Upper lobe of right lung (tissue), 1 donor: ENCODE data around the gene PCDH12. TPM values are rescaled to one million over a fixed set of nuclear protein-coding genes. Genes with fewer than 3 reads are reported as not detected.

Experiments used
- ATAC-seq: fragments of 200-7000 bp; cut with Tn5 transposase; one replicate; pipeline ENCODE4 v1.9.1; 2020; ENCODE audit warnings: mild to moderate bottlenecking, moderate library complexity
- DNase-seq: peaks from one replicate; pipeline ENCODE4 v3.0.0-alpha.2; 2020
- H3K27ac ChIP-seq: fragments of 200-600 bp; one replicate; pipeline ENCODE4 v1.8.0; 2022
- H3K27me3 ChIP-seq: fragments of 200-600 bp; one replicate; pipeline ENCODE4 v1.8.0; 2022; ENCODE audit warnings: mild to moderate bottlenecking
- H3K36me3 ChIP-seq: fragments of 200-600 bp; one replicate; pipeline ENCODE4 v1.8.0; 2022
- H3K4me1 ChIP-seq: fragments of 200-600 bp; one replicate; pipeline ENCODE4 v1.8.0; 2022
- H3K4me3 ChIP-seq: fragments of 200-600 bp; one replicate; pipeline ENCODE4 v1.8.0; 2022; ENCODE audit warnings: mild to moderate bottlenecking
- H3K9me3 ChIP-seq: fragments of 200-600 bp; one replicate; pipeline ENCODE4 v1.8.0; 2022
- intact Hi-C: fragments of 100-400 bp; cut with DNase I; formaldehyde crosslinking; loops from one replicate; pipeline ENCODE4 v1.11.0; 2022
- total RNA-seq: library from RNA; stranded (reverse); fragmentation: NEBNext Ultra II Directional; extraction: Animal tissue kit (Norgen Biotek cat#: 25700); gene quantifications from one replicate; pipeline ENCODE4 v1.2.1, GENCODE V29; 2021
- TF ChIP-seq, protein P1 (sequence below): fragments of 200-600 bp; IDR thresholded peaks from one replicate; pipeline ENCODE4 v1.8.0; 2022; ENCODE audit warnings: antibody characterized with exemption
- donor health status: DM: no; HTN: yes; CAD: no; lungs with severe emphysema.

PCDH12 gene
- total RNA-seq, 1 donor from 2014 or later: 17.0 TPM

DNA sequence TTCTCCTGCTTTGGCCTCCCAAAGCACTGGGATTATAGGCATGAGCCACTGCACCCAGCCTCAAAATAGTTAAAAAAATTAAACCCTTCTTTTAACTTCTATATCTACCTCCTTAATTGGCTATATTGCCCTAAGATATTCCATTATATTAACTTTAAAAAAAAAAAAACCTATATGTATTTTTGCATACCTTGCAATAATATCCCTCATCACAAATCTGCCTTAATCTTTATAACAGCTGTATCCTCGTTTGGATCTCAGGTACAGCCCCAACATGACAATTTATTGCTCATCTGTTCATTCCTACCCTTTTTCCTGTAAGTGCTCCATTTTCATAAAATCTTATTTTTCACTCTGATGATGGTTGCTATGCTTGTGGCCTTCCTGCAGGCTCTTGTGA lies 42.2 kb upstream of the PCDH12 start:
- intact Hi-C loops: no loop called here
- TF ChIP-seq, protein P1, sequence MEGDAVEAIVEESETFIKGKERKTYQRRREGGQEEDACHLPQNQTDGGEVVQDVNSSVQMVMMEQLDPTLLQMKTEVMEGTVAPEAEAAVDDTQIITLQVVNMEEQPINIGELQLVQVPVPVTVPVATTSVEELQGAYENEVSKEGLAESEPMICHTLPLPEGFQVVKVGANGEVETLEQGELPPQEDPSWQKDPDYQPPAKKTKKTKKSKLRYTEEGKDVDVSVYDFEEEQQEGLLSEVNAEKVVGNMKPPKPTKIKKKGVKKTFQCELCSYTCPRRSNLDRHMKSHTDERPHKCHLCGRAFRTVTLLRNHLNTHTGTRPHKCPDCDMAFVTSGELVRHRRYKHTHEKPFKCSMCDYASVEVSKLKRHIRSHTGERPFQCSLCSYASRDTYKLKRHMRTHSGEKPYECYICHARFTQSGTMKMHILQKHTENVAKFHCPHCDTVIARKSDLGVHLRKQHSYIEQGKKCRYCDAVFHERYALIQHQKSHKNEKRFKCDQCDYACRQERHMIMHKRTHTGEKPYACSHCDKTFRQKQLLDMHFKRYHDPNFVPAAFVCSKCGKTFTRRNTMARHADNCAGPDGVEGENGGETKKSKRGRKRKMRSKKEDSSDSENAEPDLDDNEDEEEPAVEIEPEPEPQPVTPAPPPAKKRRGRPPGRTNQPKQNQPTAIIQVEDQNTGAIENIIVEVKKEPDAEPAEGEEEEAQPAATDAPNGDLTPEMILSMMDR: no peak

DNA sequence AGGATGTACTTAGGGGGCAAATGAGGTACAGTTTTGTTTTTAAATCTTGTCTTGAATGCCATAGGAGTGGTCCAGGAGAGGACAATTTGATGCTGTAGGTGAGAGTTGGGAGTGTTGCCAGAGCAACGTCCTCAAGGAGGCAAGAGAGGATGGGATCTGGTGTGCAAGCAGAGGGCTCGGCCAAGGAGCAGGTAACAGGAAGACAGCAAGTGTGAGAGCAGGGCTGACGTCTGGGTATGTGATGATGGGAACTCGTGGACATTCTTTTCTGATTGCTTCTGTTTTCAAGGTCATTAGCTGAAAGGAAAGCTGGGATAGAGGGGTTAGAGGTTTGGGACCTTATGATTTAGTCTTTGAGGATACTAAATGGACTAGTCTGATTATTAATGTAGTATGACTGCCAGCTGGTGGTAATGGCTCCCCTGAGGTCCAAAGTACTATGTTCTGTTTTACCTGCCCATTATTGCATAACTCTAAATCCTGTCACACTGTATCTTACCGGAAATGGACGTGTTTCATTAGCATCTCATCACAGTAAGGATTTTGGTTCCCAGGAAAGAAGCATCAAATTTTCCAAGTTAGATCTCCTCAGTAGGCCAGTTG lies 39.5 kb upstream of the PCDH12 start:
- H3K36me3 ChIP-seq: peaks cover 56% of the 10 kb centered on the region
- TF ChIP-seq, protein P1: no peak
- H3K9me3 ChIP-seq: no peaks in the 10 kb centered on the region
- H3K27me3 ChIP-seq: no peaks in the 10 kb centered on the region
- H3K27ac ChIP-seq: no peak overlapping the region
- H3K4me3 ChIP-seq: no peak overlapping the region
- DNase-seq (no peak), ATAC-seq (no peak)
- intact Hi-C loops: no loop called here
- no peaks in the 10 kb centered on the region for H3K4me1 ChIP-seq

More for the DNA sequence above, 42.2 kb upstream of the PCDH12 start:
- Histone ChIP-seq H3K9me3 (no peaks in the 10 kb centered on the region), H3K36me3 (peaks cover 62% of the 10 kb centered on the region), H3K27ac (no peak overlapping the region), H3K4me1 (no peaks in the 10 kb centered on the region), H3K4me3 (no peak overlapping the region), H3K27me3 (no peaks in the 10 kb centered on the region)
- no peak for DNase-seq
- no peak for ATAC-seq

DNA sequence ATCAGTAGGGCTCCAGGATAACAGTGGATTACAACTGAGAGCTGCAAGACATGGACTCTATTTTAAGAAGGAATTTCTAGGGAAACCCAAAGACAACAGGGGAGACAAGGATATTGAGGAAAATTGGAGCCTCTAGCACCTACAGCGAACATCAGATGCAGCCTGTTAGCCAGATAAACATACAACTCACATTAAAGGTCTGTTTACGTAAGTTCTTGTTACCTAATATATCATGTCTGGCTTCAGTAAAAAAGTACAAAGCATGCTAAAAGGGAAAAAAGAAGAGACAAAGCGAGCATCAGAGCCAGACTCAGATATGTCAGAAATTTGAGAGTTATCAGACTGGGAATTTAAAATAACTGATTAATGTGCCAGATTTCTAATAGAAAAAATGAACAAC lies 37.7 kb upstream of the PCDH12 start:
- TF ChIP-seq, protein P1: no peak
- Histone ChIP-seq H3K4me1 (no peaks in the 10 kb centered on the region), H3K4me3 (no peak overlapping the region), H3K27me3 (no peaks in the 10 kb centered on the region), H3K9me3 (no peaks in the 10 kb centered on the region), H3K27ac (no peak overlapping the region), H3K36me3 (peaks cover 41% of the 10 kb centered on the region)
- ATAC-seq: no peak
- no peak for DNase-seq
- intact Hi-C loops: no loop called here

DNA sequence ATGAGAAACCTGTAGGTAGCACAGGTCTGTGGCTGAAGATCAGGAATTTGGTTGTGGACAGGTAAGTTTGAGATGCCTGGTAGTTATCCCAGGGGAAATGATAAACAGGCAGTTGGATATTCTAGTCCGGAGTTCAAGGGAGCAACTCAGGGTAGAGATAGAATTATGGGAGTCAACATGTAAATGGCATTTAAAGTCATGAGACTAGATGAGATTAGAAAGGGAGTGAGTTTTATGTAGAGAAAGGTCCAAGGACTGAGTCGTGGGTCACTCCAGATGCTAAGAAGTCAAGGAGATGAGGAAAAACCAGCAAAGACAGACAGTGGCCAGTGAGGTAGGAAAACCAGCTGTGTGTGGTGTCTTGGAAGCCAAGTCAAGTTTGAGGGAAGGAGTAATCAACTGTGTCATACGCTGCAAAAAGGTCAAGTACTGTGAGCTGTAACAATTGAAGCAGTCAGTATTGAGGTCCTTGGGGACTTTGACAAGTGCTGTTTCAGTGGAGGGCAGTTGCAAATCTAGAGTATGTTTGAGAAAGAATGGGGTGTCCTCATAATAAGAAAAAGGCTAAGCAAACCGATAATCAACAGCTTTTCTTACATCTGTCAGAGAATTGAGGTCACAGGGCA lies 36.6 kb upstream of the PCDH12 start:
- no peak for ATAC-seq
- intact Hi-C loops: loop anchor here (5.0 kb wide), 1 partner anchor 148 kb away; no protein-coding TSS in a partner anchor
- Histone ChIP-seq H3K36me3 (peaks cover 40% of the 10 kb centered on the region), H3K4me1 (no peaks in the 10 kb centered on the region), H3K9me3 (no peaks in the 10 kb centered on the region), H3K27ac (no peak overlapping the region), H3K4me3 (no peak overlapping the region), H3K27me3 (no peaks in the 10 kb centered on the region)
- TF ChIP-seq, protein P1: no peak
- DNase-seq: no peak

DNA sequence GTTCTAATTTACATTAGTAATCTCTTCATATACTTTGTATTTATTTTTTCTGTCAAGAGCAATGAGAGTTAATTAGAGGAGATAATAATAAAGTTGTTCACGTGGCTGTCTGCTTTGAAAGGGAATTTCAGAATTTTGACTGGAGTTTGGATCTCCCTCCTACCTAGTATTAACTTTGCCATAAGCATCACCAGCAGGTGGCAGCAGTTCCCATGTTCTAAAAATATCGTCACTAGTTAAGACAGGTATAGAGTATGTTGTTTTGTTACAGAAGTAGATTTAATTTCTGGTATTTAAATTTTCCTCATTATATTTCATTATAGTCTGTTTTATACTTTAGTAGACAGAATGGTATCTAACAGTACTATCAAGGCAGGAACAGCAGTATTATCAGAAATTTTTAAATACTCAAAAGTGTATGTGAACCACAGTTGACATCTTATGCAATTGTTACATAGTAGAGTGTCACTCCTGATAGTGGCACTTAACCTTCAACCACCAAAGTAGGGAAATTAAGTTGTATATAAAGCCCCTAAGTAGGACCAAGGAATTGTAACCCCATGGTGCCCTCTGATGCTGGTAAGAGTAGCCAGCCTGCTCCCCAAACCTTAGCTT lies 34.5 kb upstream of the PCDH12 start:
- intact Hi-C loops: loop anchor here (5.0 kb wide), 1 partner anchor 150 kb away; no protein-coding TSS in a partner anchor
- ATAC-seq: peak; percentile 81
- peaks cover 57% of the 10 kb centered on the region for H3K36me3 ChIP-seq

More for the DNA sequence above, 34.5 kb upstream of the PCDH12 start:
- Histone ChIP-seq H3K9me3 (no peaks in the 10 kb centered on the region), H3K27ac (no peak overlapping the region), H3K4me1 (no peaks in the 10 kb centered on the region), H3K4me3 (no peak overlapping the region), H3K27me3 (no peaks in the 10 kb centered on the region)
- no peak for DNase-seq
- TF ChIP-seq, protein P1: peak; percentile 82
